HEK293T (cell line): Measurements from ENCODE around the gene PRR5.
"Not testable (repeated sequence)": the region's sequence is repeated elsewhere in the genome, so short reads cannot be mapped to it uniquely, and the experiment has no call there.

ENCODE experiments used
- CTCF ChIA-PET: fragments of 350-600 bp; formaldehyde crosslinking; extraction: SDS; loops from one replicate; lab custom pipeline; 2021; ENCODE audit warnings: antibody characterized with exemption, inconsistent platforms; lab: Yijun Ruan, JAX
- POLR2A ChIA-PET: fragments of 350-600 bp; formaldehyde crosslinking; extraction: SDS; loops from one replicate; lab custom pipeline; 2020; ENCODE audit warnings: antibody characterized with exemption, inconsistent platforms; lab: Yijun Ruan, JAX
- DNase-seq: peaks from one replicate; pipeline ENCODE4 v3.0.0; 2012; ENCODE audit warnings: mixed read lengths; ENCODE audit errors: extremely low spot score
- ARNT ChIP-seq: fragments of 450-650 bp; IDR thresholded peaks from 2 replicates; pipeline ENCODE4 v1.6.1; 2017; ENCODE audit warnings: mild to moderate bottlenecking
- BHLHE40 ChIP-seq: fragments of 450-650 bp; IDR thresholded peaks from 2 replicates; pipeline ENCODE4 v1.6.1; 2016; ENCODE audit warnings: mild to moderate bottlenecking, moderate library complexity, borderline replicate concordance
- CTBP1 ChIP-seq: fragments of 450-650 bp; IDR thresholded peaks from 2 replicates; pipeline ENCODE4 v1.6.1; 2016; ENCODE audit warnings: borderline replicate concordance
- ELF4 ChIP-seq: fragments of 450-650 bp; IDR thresholded peaks from 2 replicates; pipeline ENCODE4 v1.6.1; 2017; ENCODE audit warnings: antibody characterized with exemption
- FOXA1 ChIP-seq: fragments of 450-650 bp; IDR thresholded peaks from 2 replicates; pipeline ENCODE4 v1.6.1; 2016; ENCODE audit warnings: mild to moderate bottlenecking
- FOXK2 ChIP-seq: fragments of 450-650 bp; IDR thresholded peaks from 2 replicates; pipeline ENCODE4 v1.6.1; 2016; ENCODE audit warnings: mild to moderate bottlenecking
- FOXM1 ChIP-seq: fragments of 450-650 bp; IDR thresholded peaks from 2 replicates; pipeline ENCODE4 v1.6.1; 2017; ENCODE audit warnings: mild to moderate bottlenecking, borderline replicate concordance
- HDGF ChIP-seq: fragments of 450-650 bp; IDR thresholded peaks from 2 replicates; pipeline ENCODE4 v1.6.1; 2017; ENCODE audit warnings: antibody characterized with exemption, borderline replicate concordance
- L3MBTL2 ChIP-seq: fragments of 450-650 bp; conservative IDR thresholded peaks from 2 replicates; pipeline ENCODE4 v1.6.1; 2016; ENCODE audit warnings: mild to moderate bottlenecking
- LEF1 ChIP-seq: fragments of 450-650 bp; IDR thresholded peaks from 2 replicates; pipeline ENCODE4 v1.6.1; 2017; ENCODE audit warnings: mild to moderate bottlenecking, borderline replicate concordance
- NFRKB ChIP-seq: fragments of 450-650 bp; IDR thresholded peaks from 2 replicates; pipeline ENCODE4 v1.6.1; 2016; ENCODE audit warnings: mild to moderate bottlenecking, moderate library complexity
- SP1 ChIP-seq: fragments of 450-650 bp; IDR thresholded peaks from 2 replicates; pipeline ENCODE4 v1.6.1; 2017
- SUZ12 ChIP-seq: fragments of 450-650 bp; IDR thresholded peaks from 2 replicates; pipeline ENCODE4 v1.6.1; 2016; ENCODE audit warnings: mild to moderate bottlenecking
- TARDBP ChIP-seq: fragments of 450-650 bp; IDR thresholded peaks from 2 replicates; pipeline ENCODE4 v1.6.1; 2016
- ZNF384 ChIP-seq: fragments of 450-650 bp; IDR thresholded peaks from 2 replicates; pipeline ENCODE4 v1.6.1; 2016
- TF ChIP-seq, protein P1 (sequence below): fragments of 450-650 bp; IDR thresholded peaks from 2 replicates; pipeline ENCODE4 v1.6.1; 2016

PRR5 gene

DNA sequence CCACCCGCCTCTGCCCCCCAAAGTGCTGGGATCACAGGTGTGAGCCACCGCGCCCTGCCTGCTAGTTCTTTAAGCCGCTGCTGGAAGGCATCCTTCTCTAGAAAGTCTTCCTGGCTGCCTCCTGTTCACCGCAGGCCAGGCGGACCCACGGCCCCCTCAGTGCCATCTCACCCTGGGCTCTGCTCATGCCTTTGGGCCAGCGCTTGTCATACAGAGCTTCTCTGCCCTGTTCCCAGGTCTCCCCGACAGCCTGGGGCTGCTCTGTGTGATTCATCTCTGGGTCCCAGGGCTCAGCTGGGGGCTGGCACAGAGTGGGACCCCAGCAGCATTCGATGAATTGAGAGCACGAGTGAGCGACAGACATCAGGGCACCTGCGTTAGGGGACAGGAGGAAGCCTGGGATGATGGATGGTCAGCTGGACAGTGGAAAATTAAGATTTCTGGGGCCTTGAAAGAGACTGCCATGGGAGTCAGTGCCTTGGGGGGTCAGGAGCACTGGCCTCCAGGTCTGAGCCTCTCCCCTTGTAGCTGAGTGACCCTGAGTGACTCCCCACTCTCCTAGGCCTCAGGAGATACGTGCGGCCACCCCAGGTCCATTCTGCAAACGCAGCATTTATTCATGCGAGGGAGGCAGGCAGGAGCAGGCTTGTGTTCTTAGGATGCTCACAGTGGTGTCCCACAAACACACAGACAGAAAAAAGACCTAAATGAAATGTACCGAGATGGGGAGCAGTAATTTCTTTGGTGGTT, 23.3 kb upstream of the PRR5 start:
- TF ChIP-seq NFRKB (no peak), HDGF (no peak), LEF1 (no peak), SP1 (no peak), CTBP1 (no peak), BHLHE40 (no peak), FOXM1 (no peak), ARNT (no peak)
- TF ChIP-seq, protein P1, sequence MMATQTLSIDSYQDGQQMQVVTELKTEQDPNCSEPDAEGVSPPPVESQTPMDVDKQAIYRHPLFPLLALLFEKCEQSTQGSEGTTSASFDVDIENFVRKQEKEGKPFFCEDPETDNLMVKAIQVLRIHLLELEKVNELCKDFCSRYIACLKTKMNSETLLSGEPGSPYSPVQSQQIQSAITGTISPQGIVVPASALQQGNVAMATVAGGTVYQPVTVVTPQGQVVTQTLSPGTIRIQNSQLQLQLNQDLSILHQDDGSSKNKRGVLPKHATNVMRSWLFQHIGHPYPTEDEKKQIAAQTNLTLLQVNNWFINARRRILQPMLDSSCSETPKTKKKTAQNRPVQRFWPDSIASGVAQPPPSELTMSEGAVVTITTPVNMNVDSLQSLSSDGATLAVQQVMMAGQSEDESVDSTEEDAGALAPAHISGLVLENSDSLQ: no peak
- ChIA-PET CTCF (no interaction called here), POLR2A (no interaction called here)
- DNase-seq: no peak

DNA sequence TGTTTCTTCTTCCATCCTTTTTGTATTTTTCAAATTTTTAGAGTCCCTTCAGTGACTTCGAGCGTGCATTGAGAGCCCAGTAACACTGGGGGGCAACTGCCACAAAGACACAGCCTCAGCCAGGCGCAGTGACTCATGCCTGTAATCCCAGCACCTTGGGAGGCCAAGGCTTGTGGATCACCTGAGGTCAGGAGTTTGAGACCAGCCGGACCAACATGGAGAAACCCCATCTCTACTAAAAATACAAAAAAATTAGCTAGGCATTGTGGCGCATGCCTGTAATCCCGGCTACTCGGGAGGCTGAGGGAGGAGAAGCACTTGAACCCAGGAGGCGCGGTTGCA, 22.7 kb upstream of the PRR5 start:
- DNase-seq, POLR2A ChIA-PET, CTCF ChIA-PET: not testable (repeated sequence)

DNA sequence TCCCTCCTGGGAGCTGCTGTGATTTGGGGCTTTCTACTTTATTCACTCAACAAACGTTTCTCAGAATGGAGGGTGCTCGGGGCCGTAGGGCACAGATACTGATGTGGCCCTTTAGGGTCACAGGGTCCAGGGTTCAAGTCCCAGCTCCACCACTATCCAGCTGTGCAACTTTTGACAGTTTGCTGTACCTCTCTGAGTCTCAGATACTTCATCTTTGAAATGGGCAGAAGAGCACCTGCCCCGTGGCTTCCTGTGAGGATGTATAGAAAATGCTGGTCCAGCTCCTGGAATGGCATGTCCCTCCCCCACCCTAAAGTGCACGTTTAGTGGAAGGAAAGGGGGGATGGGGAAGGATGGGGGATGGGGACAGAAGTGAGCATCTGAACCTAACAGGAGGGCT, 21.9 kb upstream of the PRR5 start:
- CTCF ChIA-PET: no interaction called here
- POLR2A ChIA-PET: no interaction called here
- no peak for DNase-seq
- no peak for TF ChIP-seq CTBP1
- no peak for TF ChIP-seq SP1
- no peak for TF ChIP-seq NFRKB
- TF ChIP-seq FOXK2: no peak
- TF ChIP-seq ELF4: no peak
- TF ChIP-seq, protein P1: no peak
- TF ChIP-seq LEF1: no peak
- TF ChIP-seq L3MBTL2: no peak
- no peak for TF ChIP-seq FOXA1
- no peak for TF ChIP-seq ARNT
- TF ChIP-seq SUZ12: no peak
- TF ChIP-seq HDGF: no peak
- no peak for TF ChIP-seq FOXM1
- no peak for TF ChIP-seq BHLHE40
- no peak for TF ChIP-seq TARDBP
- TF ChIP-seq ZNF384: no peak

DNA sequence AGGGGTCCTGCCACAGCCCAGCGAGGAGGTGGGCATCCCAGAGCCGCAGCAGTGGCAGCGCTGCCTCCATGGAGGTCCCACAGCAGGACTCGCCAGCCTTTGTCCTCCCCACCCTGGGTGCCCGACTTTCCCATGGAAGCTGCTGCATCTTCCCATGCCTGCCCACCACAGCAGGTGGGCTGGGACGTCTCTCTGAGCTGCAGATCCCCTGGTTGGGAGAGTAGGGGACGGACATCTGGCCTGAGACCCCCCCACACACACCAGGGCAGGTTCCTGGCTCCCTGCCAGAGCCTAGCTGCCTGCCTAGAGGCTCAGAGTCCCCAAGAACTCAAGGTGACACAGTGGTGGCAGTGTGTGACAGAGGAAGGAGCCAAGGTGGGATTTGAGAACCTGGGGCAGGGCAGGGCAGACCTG, 21.5 kb upstream of the PRR5 start:
- TF ChIP-seq HDGF (no peak), FOXM1 (no peak), TARDBP (no peak), ARNT (no peak), ELF4 (no peak)
- ChIA-PET POLR2A (no interaction called here), CTCF (interaction anchor here (0.7 kb wide), 1 partner anchor 141 kb away, joined by 3 read pairs; no protein-coding TSS in a partner anchor)
- no peak for DNase-seq

DNA sequence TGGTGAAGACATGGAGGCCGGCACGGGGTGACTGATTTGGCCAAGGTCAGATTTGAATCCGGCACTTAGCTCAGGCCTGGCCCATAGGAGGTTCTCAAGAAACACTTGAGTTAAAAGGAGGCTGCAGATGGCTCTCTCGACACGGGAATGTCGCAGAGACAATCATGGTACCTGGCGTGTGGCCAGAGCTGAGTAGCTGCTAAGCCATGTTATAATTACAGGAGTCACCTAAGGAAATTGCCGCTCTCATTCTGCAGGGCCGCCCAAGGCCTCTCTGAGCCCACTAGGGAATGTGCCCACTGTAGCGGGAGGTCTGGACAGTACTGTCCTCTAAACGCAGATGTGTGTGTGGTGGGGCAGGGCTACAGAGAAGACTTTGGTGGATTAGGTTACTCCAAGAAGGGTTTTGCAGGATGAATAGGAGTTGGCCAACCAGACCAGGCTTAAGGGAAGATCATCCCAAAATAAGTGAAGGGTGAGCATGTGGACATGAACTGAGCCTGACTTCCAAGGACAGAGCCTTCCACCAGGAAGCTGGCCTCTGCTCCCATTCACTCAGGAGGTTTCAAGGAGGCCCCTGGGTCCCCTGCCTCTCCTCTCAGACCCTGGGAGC, 19.3 kb upstream of the PRR5 start:
- CTCF ChIA-PET: interaction anchor here (0.7 to 1.5 kb wide), 2 partner anchors 11 to 61 kb away, joined by 3 to 5 read pairs; no protein-coding TSS in a partner anchor
- TF ChIP-seq LEF1: no peak
- TF ChIP-seq, protein P1: no peak
- no peak for TF ChIP-seq HDGF
- TF ChIP-seq ELF4: no peak
- TF ChIP-seq SP1: no peak
- no peak for TF ChIP-seq BHLHE40
- no peak for TF ChIP-seq NFRKB
- no peak for TF ChIP-seq SUZ12
- TF ChIP-seq L3MBTL2: no peak
- no peak for TF ChIP-seq ARNT
- TF ChIP-seq TARDBP: no peak
- TF ChIP-seq FOXK2: no peak
- no peak for TF ChIP-seq FOXM1
- POLR2A ChIA-PET: no interaction called here
- DNase-seq: no peak

DNA sequence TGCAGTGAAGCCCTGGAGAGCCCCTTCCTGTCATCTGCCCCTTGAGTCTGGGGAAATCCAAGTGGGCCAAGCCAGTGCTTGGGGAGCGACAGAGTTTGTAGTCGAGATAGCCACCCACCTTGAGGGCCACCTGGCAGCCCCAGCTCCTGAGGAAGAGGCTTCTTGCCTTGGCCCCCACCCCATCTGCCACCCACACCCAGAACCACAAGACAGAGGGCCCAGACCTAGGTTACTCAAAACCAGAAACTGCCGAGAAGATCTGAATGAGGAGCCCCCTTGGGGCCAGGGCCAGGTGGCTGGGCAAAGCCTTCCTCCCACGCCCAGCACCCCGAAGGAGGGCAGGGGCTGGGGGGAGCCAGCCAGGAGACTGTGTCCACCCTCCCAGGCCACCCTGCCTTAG, 18.8 kb upstream of the PRR5 start:
- DNase-seq: no peak
- ChIA-PET CTCF (interaction anchor here (0.7 to 1.5 kb wide), 2 partner anchors 12 to 61 kb away, joined by 3 to 5 read pairs; no protein-coding TSS in a partner anchor), POLR2A (no interaction called here)
- TF ChIP-seq FOXK2: no peak
- TF ChIP-seq LEF1: no peak
- TF ChIP-seq HDGF: no peak
- no peak for TF ChIP-seq ARNT
- no peak for TF ChIP-seq SUZ12
- TF ChIP-seq L3MBTL2: no peak
- no peak for TF ChIP-seq BHLHE40
- TF ChIP-seq, protein P1: no peak
- TF ChIP-seq NFRKB: no peak
- no peak for TF ChIP-seq ELF4
- TF ChIP-seq CTBP1: no peak
- TF ChIP-seq TARDBP: no peak
- no peak for TF ChIP-seq FOXA1
- TF ChIP-seq ZNF384: no peak
- TF ChIP-seq SP1: no peak
